Measurements from ENCODE around the gene DEF6. TPM values are rescaled to one million over a fixed set of nuclear protein-coding genes. Genes with fewer than 3 reads are reported as not detected.

The DEF6 gene
- total RNA-seq, 1 donor from 2014 or later, result 0.82 TPM

GRCh38 chr6:35360349-35361138 lies 62.9 kb downstream of the DEF6 start:
- Mint-ChIP-seq H3K4me3 (ENCODE audit: unreplicated experiment) (no peak overlapping the region), H3K9me3 (ENCODE audit: low read depth) (no peaks in the 10 kb centered on the region), H3K36me3 (ENCODE audit: low read depth) (peaks cover 7% of the 10 kb centered on the region), H3K4me1 (ENCODE audit: low read depth) (peaks cover 66% of the 10 kb centered on the region), H3K27ac (ENCODE audit: unreplicated experiment) (peak overlapping the region; percentile 82), H3K27me3 (ENCODE audit: low read depth) (no peaks in the 10 kb centered on the region)
- DNase-seq (ENCODE audit: low spot score), result no peak
- TF ChIP-seq CTCF (IDR thresholded peaks at IDR 0.05), result no peak

- Mint-ChIP-seq H3K27ac (ENCODE audit: unreplicated experiment) (peak overlapping the region; percentile 61), H3K4me1 (ENCODE audit: low read depth) (peaks cover 78% of the 10 kb centered on the region)
These were observed 64.6 kb downstream of the DEF6 start for GRCh38 chr6:35362200-35362599.

GRCh38 chr6:35363293-35363750 lies 65.7 kb downstream of the DEF6 start:
- H3K4me3 Mint-ChIP-seq (ENCODE audit: unreplicated experiment), result peak overlapping the region; percentile 52
- no peaks in the 10 kb centered on the region for H3K27me3 Mint-ChIP-seq (ENCODE audit: low read depth)
- DNase-seq (ENCODE audit: low spot score), result no peak
- peaks cover 2% of the 10 kb centered on the region for H3K36me3 Mint-ChIP-seq (ENCODE audit: low read depth)
- H3K27ac Mint-ChIP-seq (ENCODE audit: unreplicated experiment), result peak overlapping the region; percentile 92
- no peak for TF ChIP-seq CTCF (IDR thresholded peaks at IDR 0.05)
- H3K4me1 Mint-ChIP-seq (ENCODE audit: low read depth), result peaks cover 78% of the 10 kb centered on the region
- H3K9me3 Mint-ChIP-seq (ENCODE audit: low read depth), result no peaks in the 10 kb centered on the region

More at GRCh38 chr6:35362200-35362599, 64.6 kb downstream of the DEF6 start:
- Mint-ChIP-seq H3K9me3 (ENCODE audit: low read depth) (no peaks in the 10 kb centered on the region), H3K36me3 (ENCODE audit: low read depth) (peaks cover 2% of the 10 kb centered on the region), H3K27me3 (ENCODE audit: low read depth) (no peaks in the 10 kb centered on the region), H3K4me3 (ENCODE audit: unreplicated experiment) (no peak overlapping the region)
- no peak for DNase-seq (ENCODE audit: low spot score)
- no peak for TF ChIP-seq CTCF (IDR thresholded peaks at IDR 0.05)

- TF ChIP-seq CTCF (IDR thresholded peaks at IDR 0.05), result no peak
- no peak overlapping the region for H3K27ac Mint-ChIP-seq (ENCODE audit: unreplicated experiment)
- H3K36me3 Mint-ChIP-seq (ENCODE audit: low read depth), result peaks cover 2% of the 10 kb centered on the region
- no peak for DNase-seq (ENCODE audit: low spot score)
- H3K4me3 Mint-ChIP-seq (ENCODE audit: unreplicated experiment), result no peak overlapping the region
- no peaks in the 10 kb centered on the region for H3K9me3 Mint-ChIP-seq (ENCODE audit: low read depth)
- H3K27me3 Mint-ChIP-seq (ENCODE audit: low read depth), result no peaks in the 10 kb centered on the region
- H3K4me1 Mint-ChIP-seq (ENCODE audit: low read depth), result peaks cover 77% of the 10 kb centered on the region
These were observed 68.1 kb downstream of the DEF6 start for GRCh38 chr6:35365594-35366203.

- TF ChIP-seq CTCF (IDR thresholded peaks at IDR 0.05), result no peak
- Mint-ChIP-seq H3K36me3 (ENCODE audit: low read depth) (peaks cover 2% of the 10 kb centered on the region), H3K4me3 (ENCODE audit: unreplicated experiment) (no peak overlapping the region), H3K27ac (ENCODE audit: unreplicated experiment) (peak overlapping the region; percentile 1), H3K4me1 (ENCODE audit: low read depth) (peaks cover 77% of the 10 kb centered on the region), H3K9me3 (ENCODE audit: low read depth) (no peaks in the 10 kb centered on the region), H3K27me3 (ENCODE audit: low read depth) (no peaks in the 10 kb centered on the region)
- no peak for DNase-seq (ENCODE audit: low spot score)
These were observed 68.6 kb downstream of the DEF6 start for GRCh38 chr6:35366204-35366596.

Data from chondrocyte (in vitro differentiated cells).